HEK293 (cell line): Measurements from ENCODE around the gene COG8.

Experiments
- MYNN ChIP-seq: fragments of 450-650 bp; formaldehyde crosslinking; IDR thresholded peaks from 2 replicates; pipeline ENCODE4 v1.5.1; 2016; ENCODE audit warnings: missing biosample characterization, missing genetic modification characterization, borderline replicate concordance
- PBX3 ChIP-seq: sonication (generic); formaldehyde crosslinking; IDR thresholded peaks from 2 replicates; pipeline ENCODE4 v1.8.1; 2022; ENCODE audit warnings: mild to moderate bottlenecking, moderate library complexity, missing genetic modification reagents
- PRDM2 ChIP-seq: fragments of 450-650 bp; formaldehyde crosslinking; IDR thresholded peaks from 2 replicates; pipeline ENCODE4 v1.5.1; 2016; ENCODE audit warnings: missing biosample characterization, missing genetic modification characterization, borderline replicate concordance
- ZBTB10 ChIP-seq: fragments of 450-650 bp; formaldehyde crosslinking; IDR thresholded peaks from 2 replicates; pipeline ENCODE4 v1.5.1; 2016; ENCODE audit warnings: missing biosample characterization, missing genetic modification characterization
- ZBTB21 ChIP-seq: fragments of 450-650 bp; formaldehyde crosslinking; IDR thresholded peaks from 2 replicates; pipeline ENCODE4 v1.5.1; 2017; ENCODE audit warnings: missing biosample characterization, missing genetic modification characterization
- ZBTB44 ChIP-seq: fragments of 450-650 bp; IDR thresholded peaks from 2 replicates; pipeline ENCODE4 v1.5.1; 2018; ENCODE audit warnings: missing biosample characterization, mild to moderate bottlenecking, missing genetic modification characterization
- ZBTB48 ChIP-seq: fragments of 450-650 bp; formaldehyde crosslinking; IDR thresholded peaks from 2 replicates; pipeline ENCODE4 v1.5.1; 2016; ENCODE audit warnings: missing biosample characterization, missing genetic modification characterization
- ZBTB49 ChIP-seq: fragments of 450-650 bp; formaldehyde crosslinking; IDR thresholded peaks from 2 replicates; pipeline ENCODE4 v1.5.1; 2016; ENCODE audit warnings: missing biosample characterization, missing genetic modification characterization, low read depth
- ZNF175 ChIP-seq: fragments of 450-650 bp; formaldehyde crosslinking; IDR thresholded peaks from 2 replicates; pipeline ENCODE4 v1.5.1; 2016; ENCODE audit warnings: missing biosample characterization, missing genetic modification characterization
- ZNF324 ChIP-seq: fragments of 450-650 bp; formaldehyde crosslinking; IDR thresholded peaks from 2 replicates; pipeline ENCODE4 v1.5.1; 2016; ENCODE audit warnings: missing biosample characterization, missing genetic modification characterization
- ZNF488 ChIP-seq: fragments of 450-650 bp; formaldehyde crosslinking; IDR thresholded peaks from 2 replicates; pipeline ENCODE4 v1.5.1; 2016; ENCODE audit warnings: missing biosample characterization, missing genetic modification characterization
- ZNF529 ChIP-seq: fragments of 450-650 bp; formaldehyde crosslinking; IDR thresholded peaks from 2 replicates; pipeline ENCODE4 v1.5.1; 2017; ENCODE audit warnings: missing genetic modification characterization, missing biosample characterization; ENCODE audit not compliant: insufficient replicate concordance
- ZNF558 ChIP-seq: fragments of 450-650 bp; formaldehyde crosslinking; IDR thresholded peaks from 2 replicates; pipeline ENCODE4 v1.5.1; 2016; ENCODE audit warnings: missing biosample characterization, missing genetic modification characterization
- ZNF596 ChIP-seq: fragments of 450-650 bp; IDR thresholded peaks from 2 replicates; pipeline ENCODE4 v1.5.0; 2018; ENCODE audit warnings: missing biosample characterization, mild to moderate bottlenecking, missing genetic modification characterization, moderate library complexity
- ZNF629 ChIP-seq: fragments of 450-650 bp; formaldehyde crosslinking; IDR thresholded peaks from 2 replicates; pipeline ENCODE4 v1.5.1; 2017; ENCODE audit warnings: missing biosample characterization, missing genetic modification characterization
- ZNF645 ChIP-seq: fragments of 450-650 bp; formaldehyde crosslinking; IDR thresholded peaks from 2 replicates; pipeline ENCODE4; 2016; ENCODE audit warnings: missing biosample characterization, missing genetic modification characterization
- ZNF658 ChIP-seq: fragments of 450-650 bp; formaldehyde crosslinking; IDR thresholded peaks from 2 replicates; pipeline ENCODE4; 2016; ENCODE audit warnings: missing biosample characterization, missing genetic modification characterization
- ZNF768 ChIP-seq: fragments of 450-650 bp; formaldehyde crosslinking; IDR thresholded peaks from 2 replicates; pipeline ENCODE4 v1.5.1; 2018; ENCODE audit warnings: missing biosample characterization, mild to moderate bottlenecking, missing genetic modification characterization
- ZNF843 ChIP-seq: fragments of 450-650 bp; formaldehyde crosslinking; IDR thresholded peaks from 2 replicates; pipeline ENCODE4 v1.5.1; 2016; ENCODE audit warnings: missing biosample characterization, missing genetic modification characterization
- ZSCAN18 ChIP-seq: fragments of 450-650 bp; formaldehyde crosslinking; IDR thresholded peaks from 2 replicates; pipeline ENCODE4 v1.5.1; 2016; ENCODE audit warnings: missing biosample characterization, missing genetic modification characterization
- ZSCAN30 ChIP-seq: fragments of 450-650 bp; IDR thresholded peaks from 2 replicates; pipeline ENCODE4 v1.5.1; 2018; ENCODE audit warnings: missing biosample characterization, mild to moderate bottlenecking, missing genetic modification characterization, moderate library complexity

The COG8 gene

GRCh38 chr16:69339289-69340094 is at the start of gene COG8, which contains the start of gene NIP7 (continued):
- TF ChIP-seq PRDM2 (tag by site-specific recombination) (no peak), ZBTB48 (no peak), ZNF488 (tag by site-specific recombination) (no peak), ZBTB21 (peak; percentile 67), ZSCAN30 (tag by site-specific recombination) (no peak), PBX3 (CRISPR knock-in tag) (no peak), ZNF175 (tag by site-specific recombination) (no peak), ZNF324 (tag by site-specific recombination) (no peak; the same call in 1 of the 2 replicates), MYNN (no peak), ZNF596 (no peak), ZNF645 (tag by site-specific recombination) (no peak), ZNF558 (tag by site-specific recombination) (no peak; the same call in 1 of the 2 replicates), ZBTB49 (no peak), ZNF629 (tag by site-specific recombination) (peak; percentile 87), ZNF658 (tag by site-specific recombination) (no peak), ZNF529 (tag by site-specific recombination) (no peak), ZBTB10 (no peak), ZNF768 (tag by site-specific recombination) (no peak), ZSCAN18 (tag by site-specific recombination) (no peak), ZNF843 (tag by site-specific recombination) (no peak; the same call in none of the 2 replicates), ZBTB44 (tag by site-specific recombination) (no peak)
